Hepatocyte (in vitro differentiated cells): ENCODE data around the gene ZMYM4. TPM values are rescaled to one million over a fixed set of nuclear protein-coding genes. Genes with fewer than 3 reads are reported as not detected.
"Not testable (repeated sequence)": the region's sequence is repeated elsewhere in the genome, so short reads cannot be mapped to it uniquely, and the experiment has no call there.

ENCODE experiments used
- DNase-seq: peaks from one replicate; pipeline ENCODE4 v3.0.0-alpha.2; 2016; ENCODE audit warnings: low spot score
- H2AFZ ChIP-seq: fragments of 200-600 bp; sonication (generic); 2 replicates; pipeline ENCODE4 v1.6.0; 2016; ENCODE audit warnings: antibody characterized with exemption, mild to moderate bottlenecking
- H3K27ac ChIP-seq: fragments of 200-600 bp; sonication (generic); 2 replicates; pipeline ENCODE4 v1.5.1; 2016; ENCODE audit warnings: mild to moderate bottlenecking
- H3K27me3 ChIP-seq: fragments of 200-600 bp; sonication (generic); 2 replicates; pipeline ENCODE4 v1.6.1; 2016
- H3K36me3 ChIP-seq: fragments of 200-600 bp; sonication (generic); replicated peaks from 2 replicates; pipeline ENCODE4 v1.5.1; 2016; ENCODE audit warnings: low read depth; ENCODE audit not compliant: insufficient read depth
- H3K4me1 ChIP-seq: fragments of 200-600 bp; sonication (generic); 2 replicates; pipeline ENCODE4 v1.5.1; 2016; ENCODE audit warnings: mild to moderate bottlenecking, moderate library complexity; ENCODE audit not compliant: insufficient read depth
- H3K4me2 ChIP-seq: fragments of 200-600 bp; sonication (generic); 2 replicates; pipeline ENCODE4 v1.6.0; 2016
- H3K4me3 ChIP-seq: fragments of 200-600 bp; sonication (generic); 2 replicates; pipeline ENCODE4 v1.5.1; 2016; ENCODE audit warnings: mild to moderate bottlenecking
- H3K79me2 ChIP-seq: fragments of 200-600 bp; sonication (generic); 2 replicates; pipeline ENCODE4 v1.6.0; 2017; ENCODE audit warnings: mild to moderate bottlenecking
- H3K9me2 ChIP-seq: fragments of 200-600 bp; sonication (generic); replicated peaks from 2 replicates; pipeline ENCODE4 v1.6.0; 2017; ENCODE audit warnings: mild to moderate bottlenecking; ENCODE audit not compliant: insufficient read depth
- H3K9me3 ChIP-seq: fragments of 200-600 bp; sonication (generic); 2 replicates; pipeline ENCODE4 v1.5.1; 2016; ENCODE audit warnings: low read depth, mild to moderate bottlenecking
- H4K20me1 ChIP-seq: fragments of 200-600 bp; sonication (generic); 2 replicates; pipeline ENCODE4 v1.6.0; 2016; ENCODE audit warnings: mild to moderate bottlenecking; ENCODE audit not compliant: insufficient read depth, poor library complexity, severe bottlenecking
- EZH2 ChIP-seq: fragments of 200-600 bp; sonication (generic); IDR thresholded peaks from 2 replicates; pipeline ENCODE4 v1.6.1; 2016; ENCODE audit warnings: antibody characterized with exemption, mild to moderate bottlenecking, borderline replicate concordance
- EZH2phosphoT487 ChIP-seq: fragments of 200-600 bp; sonication (generic); IDR thresholded peaks from one replicate; pipeline ENCODE4 v1.6.1; 2018; ENCODE audit warnings: antibody characterized with exemption, mild to moderate bottlenecking, low read depth, moderate library complexity; ENCODE audit not compliant: unreplicated experiment, severe bottlenecking
- WGBS: methylation state at CpG from one replicate; pipeline ENCODE4 v1.1.6; 2016; ENCODE audit warnings: low lambda C conversion rate; ENCODE audit errors: missing lambda C conversion rate; 5-methylcytosine and 5-hydroxymethylcytosine counted together
- polyA plus RNA-seq: library from polyadenylated mRNA; unstranded; fragments of >200 nt; fragmentation: Nextera tagmentation; extraction: Ambion mirVana; gene quantifications from 2 replicates; pipeline ENCODE4 v1.2.1, GENCODE V29; 2016
- total RNA-seq: library from RNA; depleted of rRNA; stranded (reverse); fragments of >200 nt; gene quantifications from 2 replicates; pipeline ENCODE4 v1.2.3, GENCODE V29; 2014
- TF ChIP-seq, protein P1 (sequence below): fragments of 200-600 bp; sonication (generic); IDR thresholded peaks from 2 replicates; pipeline ENCODE4 v1.5.1; 2016; ENCODE audit warnings: antibody characterized with exemption, mild to moderate bottlenecking; ENCODE audit not compliant: poor library complexity

ZMYM4 gene
- total and polyA plus RNA-seq, 2 experiments from 2014 or later: 17.6 to 43.4 TPM

DNA sequence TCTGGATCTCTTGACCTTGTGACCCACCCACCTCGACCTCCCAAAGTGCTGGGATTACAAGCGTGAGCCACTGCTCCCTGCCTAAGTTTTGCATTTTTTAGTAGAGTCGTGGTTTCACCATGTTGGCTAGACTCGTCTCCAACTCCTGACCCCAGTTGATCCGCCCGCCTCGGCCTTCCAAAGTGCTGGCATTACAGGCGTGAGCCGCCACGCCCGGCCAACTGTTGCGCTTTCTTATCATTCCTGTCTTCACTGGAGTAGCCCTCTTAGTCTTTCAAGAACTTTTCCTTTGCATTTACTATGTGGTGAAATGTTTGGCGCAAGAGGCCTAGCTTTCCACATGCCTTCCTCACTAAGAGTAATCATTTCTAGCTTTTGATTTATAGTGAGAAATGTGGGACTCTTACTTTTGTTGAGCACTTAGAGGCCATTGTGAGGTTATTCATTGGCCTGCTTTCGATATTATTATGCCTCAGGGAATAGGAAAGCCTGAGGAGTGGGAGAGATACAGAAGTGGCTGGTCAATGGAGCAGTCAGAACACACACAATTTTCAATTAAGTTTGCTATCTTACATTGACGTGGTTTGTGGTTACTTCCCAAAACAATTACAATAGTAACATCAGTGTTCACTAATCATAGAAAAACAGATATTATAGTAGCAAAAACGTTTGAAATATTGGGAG, 111.0 kb downstream of the ZMYM4 start:
- 93% methylated on average over 16 of the region's 16 CpGs for WGBS
- H3K27me3 ChIP-seq: no peaks in the 10 kb centered on the region
- no peaks in the 10 kb centered on the region for H3K36me3 ChIP-seq
- H2AFZ ChIP-seq: no peak overlapping the region
- no peak overlapping the region for H3K4me3 ChIP-seq
- no peaks in the 10 kb centered on the region for H3K79me2 ChIP-seq
- H3K4me2 ChIP-seq: no peak overlapping the region
- DNase-seq: no peak
- H3K4me1 ChIP-seq: no peaks in the 10 kb centered on the region
- H3K9me3 ChIP-seq: no peaks in the 10 kb centered on the region
- TF ChIP-seq EZH2 (no peak), EZH2phosphoT487 (no peak)
- TF ChIP-seq, protein P1, sequence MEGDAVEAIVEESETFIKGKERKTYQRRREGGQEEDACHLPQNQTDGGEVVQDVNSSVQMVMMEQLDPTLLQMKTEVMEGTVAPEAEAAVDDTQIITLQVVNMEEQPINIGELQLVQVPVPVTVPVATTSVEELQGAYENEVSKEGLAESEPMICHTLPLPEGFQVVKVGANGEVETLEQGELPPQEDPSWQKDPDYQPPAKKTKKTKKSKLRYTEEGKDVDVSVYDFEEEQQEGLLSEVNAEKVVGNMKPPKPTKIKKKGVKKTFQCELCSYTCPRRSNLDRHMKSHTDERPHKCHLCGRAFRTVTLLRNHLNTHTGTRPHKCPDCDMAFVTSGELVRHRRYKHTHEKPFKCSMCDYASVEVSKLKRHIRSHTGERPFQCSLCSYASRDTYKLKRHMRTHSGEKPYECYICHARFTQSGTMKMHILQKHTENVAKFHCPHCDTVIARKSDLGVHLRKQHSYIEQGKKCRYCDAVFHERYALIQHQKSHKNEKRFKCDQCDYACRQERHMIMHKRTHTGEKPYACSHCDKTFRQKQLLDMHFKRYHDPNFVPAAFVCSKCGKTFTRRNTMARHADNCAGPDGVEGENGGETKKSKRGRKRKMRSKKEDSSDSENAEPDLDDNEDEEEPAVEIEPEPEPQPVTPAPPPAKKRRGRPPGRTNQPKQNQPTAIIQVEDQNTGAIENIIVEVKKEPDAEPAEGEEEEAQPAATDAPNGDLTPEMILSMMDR: no peak
- H3K9me2 ChIP-seq: no peaks in the 10 kb centered on the region
- H3K27ac ChIP-seq: no peak overlapping the region
- no peaks in the 10 kb centered on the region for H4K20me1 ChIP-seq

DNA sequence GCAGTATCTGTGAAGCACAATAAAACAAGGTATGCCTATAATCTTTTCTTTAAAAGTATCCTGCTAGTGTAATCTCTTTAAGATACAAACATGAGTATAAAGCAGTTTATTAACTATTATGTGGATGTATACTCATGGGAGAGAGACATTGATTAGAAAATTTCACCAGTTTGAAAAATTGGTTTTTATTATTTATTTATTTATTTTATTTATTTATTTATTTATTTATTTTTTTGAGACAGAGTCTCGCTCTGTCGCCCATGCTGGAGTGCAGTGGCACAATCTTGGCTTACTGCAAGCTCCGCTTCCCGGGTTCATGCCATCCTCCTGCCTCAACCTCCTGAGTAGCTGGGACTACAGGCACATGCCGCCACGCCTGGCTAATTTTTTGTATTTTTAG, 111.6 kb downstream of the ZMYM4 start:
- not testable (repeated sequence) for H3K79me2 ChIP-seq, H4K20me1 ChIP-seq, H3K36me3 ChIP-seq, DNase-seq, H2AFZ ChIP-seq, H3K4me3 ChIP-seq, H3K9me2 ChIP-seq, H3K4me2 ChIP-seq, H3K9me3 ChIP-seq, H3K27me3 ChIP-seq, H3K4me1 ChIP-seq, H3K27ac ChIP-seq
- 99% methylated on average over 6 of the region's 6 CpGs for WGBS

DNA sequence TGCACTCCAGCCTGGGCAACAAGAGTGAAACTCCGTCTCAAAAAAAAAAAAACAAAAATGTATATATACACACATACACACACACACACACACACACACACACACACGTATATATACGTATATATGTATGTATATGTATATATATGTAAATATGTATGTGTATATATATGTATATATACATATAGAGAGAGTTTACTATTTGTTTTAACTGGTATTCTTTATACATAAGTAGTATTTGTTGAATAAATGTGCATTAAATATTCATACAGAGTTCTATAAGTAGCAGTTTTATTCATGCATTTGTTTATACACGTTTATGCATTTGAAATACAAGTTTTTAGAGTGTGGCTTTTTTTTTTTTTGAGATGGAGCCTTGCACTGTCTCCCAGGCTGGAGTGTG, 113.6 kb downstream of the ZMYM4 start:
- no peak for DNase-seq
- no peaks in the 10 kb centered on the region for H4K20me1 ChIP-seq
- H3K79me2 ChIP-seq: no peaks in the 10 kb centered on the region
- no peaks in the 10 kb centered on the region for H3K4me1 ChIP-seq
- H3K9me2 ChIP-seq: no peaks in the 10 kb centered on the region
- H3K27me3 ChIP-seq: no peaks in the 10 kb centered on the region
- H3K9me3 ChIP-seq: no peaks in the 10 kb centered on the region
- H3K27ac ChIP-seq: no peak overlapping the region
- H3K4me2 ChIP-seq: no peak overlapping the region
- no peak overlapping the region for H2AFZ ChIP-seq
- H3K4me3 ChIP-seq: no peak overlapping the region
- 100% methylated on average over 3 of the region's 4 CpGs for WGBS
- H3K36me3 ChIP-seq: no peaks in the 10 kb centered on the region
- TF ChIP-seq, protein P1: no peak
- no peak for TF ChIP-seq EZH2phosphoT487

DNA sequence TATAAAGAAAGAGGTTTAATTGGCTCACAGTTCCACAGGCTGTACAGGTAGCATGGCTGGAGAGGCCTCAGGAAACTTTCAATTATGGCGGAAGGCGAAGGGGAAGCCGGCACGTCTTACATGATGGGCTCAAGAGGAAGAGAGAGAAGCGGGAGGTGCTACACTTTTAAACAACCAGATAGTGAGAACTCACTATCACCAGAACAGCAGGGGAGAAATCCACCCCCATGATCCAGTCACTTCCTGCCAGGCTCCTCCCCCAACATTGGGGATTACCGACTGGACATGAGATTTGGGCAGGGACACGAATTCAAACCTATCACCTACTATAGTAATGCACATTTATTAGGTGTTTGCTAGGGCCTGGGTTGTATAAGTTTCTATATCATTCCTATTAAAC, 117.8 kb downstream of the ZMYM4 start:
- Histone ChIP-seq H3K9me3 (no peaks in the 10 kb centered on the region), H3K79me2 (no peaks in the 10 kb centered on the region), H3K4me3 (no peak overlapping the region), H3K27ac (no peak overlapping the region), H3K4me1 (no peaks in the 10 kb centered on the region), H3K27me3 (no peaks in the 10 kb centered on the region), H3K4me2 (no peak overlapping the region), H3K9me2 (no peaks in the 10 kb centered on the region), H4K20me1 (no peaks in the 10 kb centered on the region), H3K36me3 (no peaks in the 10 kb centered on the region), H2AFZ (no peak overlapping the region)
- 92% methylated on average over 7 of the region's 7 CpGs for WGBS
- no peak for DNase-seq
- TF ChIP-seq EZH2phosphoT487 (no peak), EZH2 (no peak)
- TF ChIP-seq, protein P1: no peak
